Measurements from ENCODE around the gene PNMA8A. TPM values are rescaled to one million over a fixed set of nuclear protein-coding genes. Genes with fewer than 3 reads are reported as not detected.

The PNMA8A gene
- polyA plus RNA-seq, 1 of the 3 experiments (the other 2 are of a cell fraction): 10.2 TPM

- WGBS (ENCODE audit: low lambda C conversion rate): 81% methylated on average over 5 of the region's 5 CpGs
- no peaks in the 10 kb centered on the region; a peak in 1 of 4 replicates for H3K4me1 ChIP-seq (ENCODE audit: control insufficient read depth in 1 of 2, insufficient read depth in 2 of 2, low read depth in 1 of 2, low read length in 1 of 2)
- no peaks in the 10 kb centered on the region for H3F3A ChIP-seq (replicated peaks; ENCODE audit: insufficient read depth)
- no peak overlapping the region for H2AFZ ChIP-seq (ENCODE audit: low read depth)
- no peaks in the 10 kb centered on the region for H3K79me2 ChIP-seq (ENCODE audit: insufficient read depth)
- no peaks in the 10 kb centered on the region for H3K27me3 ChIP-seq (ENCODE audit: insufficient read depth)
- no peaks in the 10 kb centered on the region for H4K20me1 ChIP-seq (ENCODE audit: insufficient read depth)
- H3K4me3 ChIP-seq (ENCODE audit: low read depth in 2 of 2, low read length in 1 of 2): no peak overlapping the region
- H3K4me2 ChIP-seq: no peak overlapping the region
- POLR2A ChIA-PET: no interaction called here
- H3K9me2 ChIP-seq: no peaks in the 10 kb centered on the region
- no peak overlapping the region for H3K27ac ChIP-seq (ENCODE audit: low read depth in 2 of 2, low read length in 1 of 2)
- TF ChIP-seq RCOR1 (IDR thresholded peaks at IDR 0.05; ENCODE audit: low read length): no peak
- TF ChIP-seq RFX5 (IDR thresholded peaks at IDR 0.05; ENCODE audit: low read length): no peak
- TF ChIP-seq CTCF (IDR thresholded peaks at IDR 0.05): no peak
- no peak for TF ChIP-seq GABPA (IDR thresholded peaks at IDR 0.05; ENCODE audit: low read depth)
- no peak for TF ChIP-seq RAD21 (IDR thresholded peaks at IDR 0.05; ENCODE audit: low read length)
- no peak for TF ChIP-seq REST (IDR thresholded peaks at IDR 0.05; ENCODE audit: low read depth, low read length)
- no peak for TF ChIP-seq EP300 (IDR thresholded peaks at IDR 0.05; ENCODE audit: borderline replicate concordance in 1 of 2, low read depth in 1 of 2, low read length in 1 of 2)
- TF ChIP-seq PBX3 (IDR thresholded peaks at IDR 0.05): no peak
- no peak for TF ChIP-seq IRF3 (IDR thresholded peaks at IDR 0.05; ENCODE audit: low read depth, low read length)
- TF ChIP-seq NRF1 (IDR thresholded peaks at IDR 0.05; ENCODE audit: low read depth, low read length): no peak
- no peak for TF ChIP-seq MAX (IDR thresholded peaks at IDR 0.05; ENCODE audit: low read depth)
- TF ChIP-seq GATA2 (CRISPR knock-in tag; IDR thresholded peaks at IDR 0.05): no peak
- no peak for TF ChIP-seq EZH2phosphoT487 (IDR thresholded peaks at IDR 0.05; ENCODE audit: borderline replicate concordance, low read depth)
- TF ChIP-seq MXI1 (IDR thresholded peaks at IDR 0.05; ENCODE audit: low read depth, low read length): no peak
- TF ChIP-seq FOXJ3 (CRISPR knock-in tag; IDR thresholded peaks at IDR 0.05): no peak
- TF ChIP-seq ELF1 (IDR thresholded peaks at IDR 0.05): no peak
- no peak for TF ChIP-seq FOXM1 (IDR thresholded peaks at IDR 0.05; ENCODE audit: low read depth)
- no peaks in the 10 kb centered on the region for H3K36me3 ChIP-seq (replicated peaks in 1 of 2; ENCODE audit: control insufficient read depth in 1 of 2, insufficient read depth in 2 of 2, low read length in 1 of 2)
- H3K9me3 ChIP-seq: no peaks in the 10 kb centered on the region
- CTCF ChIA-PET: interaction anchor here (0.8 to 2.3 kb wide), 4 partner anchors 23 to 63 kb away, joined by 3 to 11 read pairs (median 4); no protein-coding TSS in a partner anchor
- DNase-seq: no peak
- no peak overlapping the region for H3K9ac ChIP-seq
Measured at GRCh38 chr19:46450737-46451136, 20.6 kb downstream of the PNMA8A start.
